K562 (cell line): ENCODE measurements around the gene OPRD1. TPM values are rescaled to one million over a fixed set of nuclear protein-coding genes. Genes with fewer than 3 reads are reported as not detected.
A peak's percentile ranks its signal among the peaks of the same experiment; 100 is the strongest.

Experiments
- ATAC-seq: fragments of 200-7000 bp; cut with Tn5 transposase; 3 replicates; pipeline ENCODE4 v1.9.1; 2020; ENCODE audit warnings: moderate library complexity
- BruUV-seq: library from RNA; stranded (reverse); fragments of 400-500 nt; replicated peaks from 2 replicates; lab custom pipeline; 2021; lab: Mats Ljungman, UMichigan
- CTCF ChIA-PET: fragments of 300-600 bp; formaldehyde crosslinking; extraction: SDS; loops from one replicate; lab custom pipeline; 2021; ENCODE audit warnings: low intra/inter-chr PET ratio; lab: Yijun Ruan, JAX
- POLR2A ChIA-PET: fragments of 300-600, 350-650 bp; sonication (Branson Sonifier 250); formaldehyde crosslinking; extraction: SDS; loops from one replicate; lab custom pipeline; 2021; ENCODE audit warnings: antibody characterized with exemption, inconsistent platforms; lab: Yijun Ruan, JAX
- DNase-seq, 4 experiments: peaks; one replicate each; pipeline versions ENCODE4 v3.0.0 to v3.0.0-alpha.2; 2011 to 2018; ENCODE audit warnings: low spot score in 3 of 4, mixed read lengths in 3 of 4; ENCODE audit errors: extremely low read depth in 1 of 4
- FAIRE-seq: peaks from 2 replicates; lab custom pipeline; 2011; peaks lifted over from hg19 to GRCh38; lab: Jason Lieb, UNC
- H2AFZ ChIP-seq: 2 replicates; pipeline ENCODE4 v1.6.0; 2011; ENCODE audit warnings: low read depth, low read length, control low read depth, inconsistent platforms
- H3K27ac ChIP-seq: fragments of 200-600 bp; 3 replicates; pipeline ENCODE4 v1.8.0; 2011; ENCODE audit warnings: low read depth, mild to moderate bottlenecking, control low read depth, inconsistent platforms, low read length, moderate library complexity, mixed read lengths; ENCODE audit errors: extremely low read depth
- H3K27me3 ChIP-seq, 2 experiments: fragments of 300-600 bp in 1 of 2; 2 replicates in 1 of 2; 3 replicates in 1 of 2; pipeline versions ENCODE4 v1.6.0 to v1.8.0; 2011; ENCODE audit warnings: inconsistent platforms in 2 of 2, low read length in 2 of 2, mild to moderate bottlenecking in 1 of 2, mixed read lengths in 1 of 2, moderate library complexity in 1 of 2; ENCODE audit not compliant: control insufficient read depth in 2 of 2, insufficient read depth in 2 of 2
- H3K36me3 ChIP-seq: fragments of 300-600 bp; 3 replicates; pipeline ENCODE4 v1.8.0; 2011; ENCODE audit warnings: mild to moderate bottlenecking, low read length, inconsistent platforms; ENCODE audit not compliant: control insufficient read depth, insufficient read depth
- H3K4me1 ChIP-seq, 2 experiments: fragments of 200-600 bp in 1 of 2; replicated peaks in 1 of 2; 2 replicates in 1 of 2; 3 replicates in 1 of 2; pipeline versions ENCODE4 v1.5.1 to v1.8.0; 2011; ENCODE audit warnings: inconsistent platforms in 2 of 2, low read length in 2 of 2, mild to moderate bottlenecking in 1 of 2, mixed read lengths in 1 of 2, moderate library complexity in 1 of 2; ENCODE audit not compliant: control insufficient read depth in 2 of 2, insufficient read depth in 2 of 2
- H3K4me2 ChIP-seq: 2 replicates; pipeline ENCODE4 v1.6.1; 2011; ENCODE audit warnings: low read length, control low read depth, inconsistent platforms, mixed read lengths; ENCODE audit not compliant: insufficient read depth
- H3K4me3 ChIP-seq: fragments of 200-600 bp; sonication (generic), shearing (Covaris generic); 2 replicates; pipeline ENCODE4 v1.5.1; 2016; ENCODE audit warnings: control low read depth, inconsistent platforms
- H3K79me2 ChIP-seq: fragments of 200-600 bp; 3 replicates; pipeline ENCODE4 v1.8.0; 2011; ENCODE audit warnings: low read length, inconsistent platforms; ENCODE audit not compliant: control insufficient read depth, insufficient read depth
- H3K9ac ChIP-seq, 2 experiments: 2 replicates each; pipeline versions ENCODE4 v1.6.0 to v1.6.1; 2011; ENCODE audit warnings: low read depth in 2 of 2, low read length in 2 of 2, control low read depth in 1 of 2, inconsistent platforms in 1 of 2, mild to moderate bottlenecking in 1 of 2, mixed read lengths in 1 of 2; ENCODE audit not compliant: insufficient read depth in 1 of 2
- H3K9me1 ChIP-seq: one replicate; pipeline ENCODE4 v1.6.0; 2011; ENCODE audit warnings: inconsistent platforms, mild to moderate bottlenecking, low read length, moderate library complexity; ENCODE audit not compliant: control insufficient read depth, insufficient read depth
- H3K9me3 ChIP-seq: replicated peaks from 2 replicates; pipeline ENCODE4 v1.5.1; 2011; ENCODE audit warnings: low read depth, low read length, inconsistent platforms; ENCODE audit not compliant: control insufficient read depth, insufficient read depth
- H4K20me1 ChIP-seq: replicated peaks from 2 replicates; pipeline ENCODE4 v1.6.1; 2011; ENCODE audit warnings: low read length, inconsistent platforms, mixed read lengths; ENCODE audit not compliant: control insufficient read depth, insufficient read depth
- CBFA2T3 ChIP-seq: fragments of 450-650 bp; IDR thresholded peaks from 2 replicates; pipeline ENCODE4 v1.6.1; 2017
- MTA3 ChIP-seq: fragments of 450-650 bp; formaldehyde crosslinking; IDR thresholded peaks from 2 replicates; pipeline ENCODE4 v1.6.1; 2017; ENCODE audit warnings: mild to moderate bottlenecking, borderline replicate concordance
- NFATC3 ChIP-seq: fragments of 450-650 bp; IDR thresholded peaks from 2 replicates; pipeline ENCODE4 v1.6.1; 2017; ENCODE audit warnings: mild to moderate bottlenecking
- NFE2L1 ChIP-seq: fragments of 450-650 bp; IDR thresholded peaks from 2 replicates; pipeline ENCODE4 v1.6.1; 2016; ENCODE audit warnings: missing genetic modification characterization, low read depth, mild to moderate bottlenecking, missing compliant biosample characterization, moderate library complexity, borderline replicate concordance
- RBM25 ChIP-seq: fragments of 200-400 bp; formaldehyde crosslinking; IDR thresholded peaks from 2 replicates; pipeline ENCODE4 v1.6.1; 2018; ENCODE audit warnings: low read length, low read depth, moderate library complexity; ENCODE audit not compliant: severe bottlenecking
- RCOR1 ChIP-seq, 2 experiments: IDR thresholded peaks; 2 replicates each; pipeline ENCODE4 v1.6.1; 2012; ENCODE audit warnings: low read depth in 2 of 2, low read length in 2 of 2, borderline replicate concordance in 1 of 2, improper control_type of control experiment in 1 of 2
- WGBS: fragments of 100-300 bp; shearing (Covaris generic); methylation state at CpG from one replicate; pipeline ENCODE4 v1.1.6; 2016; ENCODE audit warnings: low coverage, mixed read lengths; ENCODE audit not compliant: insufficient coverage; ENCODE audit errors: missing lambda C conversion rate; 5-methylcytosine and 5-hydroxymethylcytosine counted together
- in situ Hi-C: fragments of 300-500 bp; cut with MboI; formaldehyde crosslinking; loops from 4 replicates; pipeline ENCODE4 v1.15.0; 2018; ENCODE audit warnings: inconsistent platforms, mixed read lengths
- intact Hi-C: fragments of 100-400 bp; cut with micrococcal nuclease; formaldehyde crosslinking; loops from 2 replicates; pipeline ENCODE4 v1.14.2; 2022
- polyA plus RNA-seq, 8 experiments: library from polyadenylated mRNA; depleted of rRNA in 4 of 8; stranded (reverse) in 5 of 8; unstranded in 3 of 8; fragments of >200 nt; fragmentation: Nextera tagmentation in 2 of 8; fragmentation: Illumina TruSeq in 1 of 8; extraction: Ambion mirVana in 2 of 8; extraction: Trizol in 1 of 8; gene quantifications; 2 replicates each; pipeline versions ENCODE4 v1.2.1 to v1.2.3, GENCODE V29; 2011 to 2014; ENCODE audit warnings: inconsistent platforms in 1 of 8, missing spikeins in 1 of 8
- total RNA-seq, 7 experiments: library from RNA; depleted of rRNA in 6 of 7; stranded (reverse); fragments of >200 nt in 6 of 7; fragmentation: Illumina TruSeq in 2 of 7; extraction: Trizol in 2 of 7; gene quantifications; 2 replicates each; pipeline versions ENCODE4 v1.2.1 to v1.2.3, GENCODE V29; 2011 to 2021; ENCODE audit warnings: low replicate concordance in 1 of 7
- TF ChIP-seq, protein P1 (sequence below): sonication (generic); formaldehyde crosslinking; IDR thresholded peaks from 2 replicates; pipeline ENCODE4 v1.8.1; 2023; ENCODE audit warnings: missing genetic modification reagents, mild to moderate bottlenecking, borderline replicate concordance

The OPRD1 gene
- total and polyA plus RNA-seq, 9 of the 15 experiments (the other 6 are each of a cell fraction or from before 2014, with no cell fraction given) = under 0.01 to 0.03 (median under 0.01) TPM; not detected in 6

DNA sequence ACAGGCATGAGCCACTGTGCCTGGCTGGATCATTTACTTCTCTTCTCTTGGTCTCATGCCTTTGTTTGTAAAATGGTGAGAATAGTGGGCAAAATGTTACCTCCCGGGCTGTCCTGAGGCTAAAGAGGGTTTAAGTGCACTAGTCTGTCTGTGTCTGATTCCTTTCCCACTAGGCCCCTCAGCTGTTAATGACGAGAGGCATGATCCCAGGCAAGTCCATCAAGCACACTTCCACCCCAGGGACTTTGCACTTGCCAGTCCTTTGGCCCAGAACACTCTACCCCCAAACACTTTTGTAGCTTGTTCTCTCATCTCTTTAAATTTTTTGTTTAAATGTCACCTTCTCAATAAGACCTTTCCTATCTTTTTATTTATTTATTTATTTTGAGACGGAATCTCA lies 88.6 kb downstream of the OPRD1 start:
- Histone ChIP-seq H3K9me1 (peaks cover 10% of the 10 kb centered on the region), H3K79me2 (peaks cover 88% of the 10 kb centered on the region), H3K9me3 (no peaks in the 10 kb centered on the region), H2AFZ (no peak overlapping the region), H3K4me1 (peaks cover 41 to 46% of the 10 kb centered on the region in 2 experiments), H3K27ac (no peak overlapping the region), H3K36me3 (peaks cover 59% of the 10 kb centered on the region), H3K4me2 (no peak overlapping the region), H3K9ac (no peak overlapping the region), H3K4me3 (no peak overlapping the region), H3K27me3 (no peaks in the 10 kb centered on the region)
- no peak for FAIRE-seq
- 92% methylated on average over 3 of the region's 3 CpGs for WGBS
- in situ Hi-C loops (no loop called here), intact Hi-C loops (no loop called here)
- POLR2A ChIA-PET = interaction anchor here (1.1 to 2.6 kb wide), 6 partner anchors 9 to 59 kb away, joined by 3 to 11 read pairs (median 6); partner anchors contain the start of gene EPB41
- ATAC-seq = no peak
- DNase-seq = no peak
- BruUV-seq = no TSS peak
- CTCF ChIA-PET = no interaction called here
- no peak for TF ChIP-seq MTA3
- TF ChIP-seq CBFA2T3 = no peak
- no peak for TF ChIP-seq NFE2L1 (tag)
- peak; percentile 83 for TF ChIP-seq RBM25
- no peak for TF ChIP-seq NFATC3
- 0 out of 4 replicates have a peak, but pooled peaks of 1 of the 2 experiments have one; percentile 19 for TF ChIP-seq RCOR1 (IDR thresholded peaks at IDR 0.05; ENCODE audit: borderline replicate concordance in 1 of 2, low read depth in 2 of 2, low read length in 2 of 2)
- TF ChIP-seq, protein P1, sequence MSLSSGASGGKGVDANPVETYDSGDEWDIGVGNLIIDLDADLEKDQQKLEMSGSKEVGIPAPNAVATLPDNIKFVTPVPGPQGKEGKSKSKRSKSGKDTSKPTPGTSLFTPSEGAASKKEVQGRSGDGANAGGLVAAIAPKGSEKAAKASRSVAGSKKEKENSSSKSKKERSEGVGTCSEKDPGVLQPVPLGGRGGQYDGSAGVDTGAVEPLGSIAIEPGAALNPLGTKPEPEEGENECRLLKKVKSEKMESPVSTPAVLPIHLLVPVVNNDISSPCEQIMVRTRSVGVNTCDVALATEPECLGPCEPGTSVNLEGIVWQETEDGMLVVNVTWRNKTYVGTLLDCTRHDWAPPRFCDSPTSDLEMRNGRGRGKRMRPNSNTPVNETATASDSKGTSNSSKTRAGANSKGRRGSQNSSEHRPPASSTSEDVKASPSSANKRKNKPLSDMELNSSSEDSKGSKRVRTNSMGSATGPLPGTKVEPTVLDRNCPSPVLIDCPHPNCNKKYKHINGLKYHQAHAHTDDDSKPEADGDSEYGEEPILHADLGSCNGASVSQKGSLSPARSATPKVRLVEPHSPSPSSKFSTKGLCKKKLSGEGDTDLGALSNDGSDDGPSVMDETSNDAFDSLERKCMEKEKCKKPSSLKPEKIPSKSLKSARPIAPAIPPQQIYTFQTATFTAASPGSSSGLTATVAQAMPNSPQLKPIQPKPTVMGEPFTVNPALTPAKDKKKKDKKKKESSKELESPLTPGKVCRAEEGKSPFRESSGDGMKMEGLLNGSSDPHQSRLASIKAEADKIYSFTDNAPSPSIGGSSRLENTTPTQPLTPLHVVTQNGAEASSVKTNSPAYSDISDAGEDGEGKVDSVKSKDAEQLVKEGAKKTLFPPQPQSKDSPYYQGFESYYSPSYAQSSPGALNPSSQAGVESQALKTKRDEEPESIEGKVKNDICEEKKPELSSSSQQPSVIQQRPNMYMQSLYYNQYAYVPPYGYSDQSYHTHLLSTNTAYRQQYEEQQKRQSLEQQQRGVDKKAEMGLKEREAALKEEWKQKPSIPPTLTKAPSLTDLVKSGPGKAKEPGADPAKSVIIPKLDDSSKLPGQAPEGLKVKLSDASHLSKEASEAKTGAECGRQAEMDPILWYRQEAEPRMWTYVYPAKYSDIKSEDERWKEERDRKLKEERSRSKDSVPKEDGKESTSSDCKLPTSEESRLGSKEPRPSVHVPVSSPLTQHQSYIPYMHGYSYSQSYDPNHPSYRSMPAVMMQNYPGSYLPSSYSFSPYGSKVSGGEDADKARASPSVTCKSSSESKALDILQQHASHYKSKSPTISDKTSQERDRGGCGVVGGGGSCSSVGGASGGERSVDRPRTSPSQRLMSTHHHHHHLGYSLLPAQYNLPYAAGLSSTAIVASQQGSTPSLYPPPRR (CRISPR knock-in tag) = no peak
- TF ChIP-seq, all 486 proteins: peak for 2
- peaks cover 51% of the 10 kb centered on the region for H4K20me1 ChIP-seq
